ENCODE data around the gene ADGRD1.
"Not testable (repeated sequence)": the region's sequence is repeated elsewhere in the genome, so short reads cannot be mapped to it uniquely, and the experiment has no call there.

ADGRD1 gene

GRCh38 chr12:131113568-131114270 is 160.0 kb downstream of the ADGRD1 start:
- DNase-seq (ENCODE audit: low read depth in 4 of 4, low spot score in 1 of 4): no peak

- DNase-seq (ENCODE audit: low read depth in 4 of 4, low spot score in 1 of 4): no peak
Observed at GRCh38 chr12:131114271-131114670, 160.6 kb downstream of the ADGRD1 start.

DNA sequence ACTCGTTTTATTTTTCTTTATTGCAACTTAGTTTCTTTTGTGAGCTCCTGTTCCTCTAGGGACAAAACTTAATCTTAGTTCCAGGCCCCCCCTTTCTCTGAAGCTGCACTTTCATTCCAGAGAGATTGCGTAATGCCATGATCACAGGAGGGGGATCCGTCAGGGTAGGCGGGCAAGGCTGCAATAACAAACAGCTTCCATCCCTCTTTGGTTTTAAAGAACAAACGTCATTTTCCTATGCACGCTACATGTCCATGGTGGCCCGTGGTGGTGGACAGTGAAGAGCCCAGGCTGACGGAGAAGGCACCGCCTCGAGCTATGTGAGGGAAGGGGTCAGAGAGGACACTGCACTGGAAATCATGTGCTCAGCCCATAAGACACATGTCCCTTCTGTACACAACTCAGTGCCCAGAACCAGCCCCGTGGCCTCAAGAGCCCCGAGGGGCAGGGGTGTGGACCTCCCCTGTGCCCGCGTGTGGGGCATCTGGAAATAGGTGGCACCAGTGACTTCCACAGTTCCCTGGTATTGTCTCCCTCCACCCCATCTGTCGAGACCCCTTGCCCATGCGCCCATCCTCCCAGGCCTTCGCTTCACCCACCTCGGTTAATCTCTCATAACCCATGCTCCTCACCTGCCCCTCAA is 161.4 kb downstream of the ADGRD1 start:
- no peak for DNase-seq (ENCODE audit: low read depth in 4 of 4, low spot score in 1 of 4)

GRCh38 chr12:131115766-131116467 is 162.2 kb downstream of the ADGRD1 start:
- no peak for DNase-seq (ENCODE audit: low read depth in 4 of 4, low spot score in 1 of 4)

- DNase-seq (ENCODE audit: low read depth in 4 of 4, low spot score in 1 of 4): no peak
Observed at GRCh38 chr12:131116468-131117117, 162.9 kb downstream of the ADGRD1 start.

GRCh38 chr12:131117438-131118245 is 163.9 kb downstream of the ADGRD1 start:
- DNase-seq (ENCODE audit: low read depth in 4 of 4, low spot score in 1 of 4): no peak

- DNase-seq (ENCODE audit: low read depth in 4 of 4, low spot score in 1 of 4): no peak
Observed at GRCh38 chr12:131118371-131118770, 164.7 kb downstream of the ADGRD1 start.

DNA sequence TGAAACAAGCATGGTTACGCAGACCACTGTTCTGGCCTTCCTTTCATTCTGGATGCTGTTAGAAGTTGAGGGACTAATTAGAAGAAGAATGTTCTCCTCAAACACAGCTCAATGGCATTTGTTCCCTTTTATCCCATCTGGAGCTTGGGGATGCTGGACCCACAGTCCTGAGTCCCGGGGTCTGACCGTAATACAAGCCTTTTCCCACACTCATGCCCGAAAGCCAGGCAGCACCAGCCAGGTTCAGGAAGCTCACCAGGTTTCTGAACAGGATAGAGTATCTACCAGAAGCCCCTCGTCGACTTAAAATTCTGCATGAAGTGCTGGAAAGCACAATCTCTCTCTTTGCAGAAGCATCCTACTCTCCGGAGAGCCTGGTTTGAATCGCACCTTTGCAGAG is 165.6 kb downstream of the ADGRD1 start:
- not testable (repeated sequence) for DNase-seq (ENCODE audit: low read depth in 4 of 4, low spot score in 1 of 4)

DNA sequence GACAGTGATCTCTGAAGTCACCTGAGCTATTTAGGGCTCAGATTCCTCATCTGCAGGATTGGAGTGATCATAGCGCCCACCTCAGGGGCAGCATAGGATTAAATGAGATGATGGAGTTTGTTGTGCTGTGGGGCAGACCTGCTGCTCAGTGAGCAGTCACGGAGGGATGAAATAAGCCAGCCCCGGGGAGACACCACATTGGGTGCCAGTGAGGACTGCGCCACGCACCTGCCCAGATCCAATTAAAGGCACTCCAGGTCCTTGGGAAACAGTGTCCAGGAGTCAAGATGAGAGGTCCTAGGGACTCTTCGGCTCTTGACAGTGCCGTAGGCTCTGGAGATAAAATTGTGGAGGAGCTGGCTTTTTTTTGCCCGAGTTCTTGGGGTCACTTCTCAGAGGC is 166.2 kb downstream of the ADGRD1 start:
- DNase-seq (ENCODE audit: low read depth in 4 of 4, low spot score in 1 of 4): no peak

GRCh38 chr12:131120831-131121271 is 167.1 kb downstream of the ADGRD1 start:
- no peak for DNase-seq (ENCODE audit: low read depth in 4 of 4, low spot score in 1 of 4)

- DNase-seq (ENCODE audit: low read depth in 4 of 4, low spot score in 1 of 4): no peak
Observed at GRCh38 chr12:131121705-131122405, 168.1 kb downstream of the ADGRD1 start.

GRCh38 chr12:131122631-131123030 is 168.9 kb downstream of the ADGRD1 start:
- DNase-seq (ENCODE audit: low read depth in 4 of 4, low spot score in 1 of 4): no peak

DNA sequence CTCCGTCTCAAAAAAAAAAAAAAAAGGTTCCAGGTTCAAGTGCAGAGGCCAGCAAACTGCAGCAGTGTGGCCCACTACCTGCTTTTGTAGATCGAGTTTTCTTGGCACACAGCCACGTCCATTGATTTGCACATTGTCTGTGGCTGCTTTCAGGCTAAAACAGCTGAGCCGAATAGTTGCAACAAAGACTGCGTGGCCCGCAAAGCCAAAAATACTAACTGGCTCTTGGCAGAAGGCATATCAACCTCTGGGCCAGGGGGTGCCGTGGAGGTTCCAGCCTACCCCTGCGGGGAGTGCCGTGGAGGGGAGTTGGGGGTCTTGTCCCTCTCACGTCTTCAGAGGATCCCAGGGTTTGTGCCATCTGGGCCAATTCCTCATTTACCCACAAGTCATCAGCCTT is 170.1 kb downstream of the ADGRD1 start:
- no peak for DNase-seq (ENCODE audit: low read depth in 4 of 4, low spot score in 1 of 4)

- no peak for DNase-seq (ENCODE audit: low read depth in 4 of 4, low spot score in 1 of 4)
Observed at GRCh38 chr12:131124487-131125280, 171.0 kb downstream of the ADGRD1 start.

GRCh38 chr12:131126662-131127173 is 173.0 kb downstream of the ADGRD1 start:
- no peak for DNase-seq (ENCODE audit: low read depth in 4 of 4, low spot score in 1 of 4)

- no peak for DNase-seq (ENCODE audit: low read depth in 4 of 4, low spot score in 1 of 4)
Observed at GRCh38 chr12:131128556-131128955, 174.8 kb downstream of the ADGRD1 start.

DNA sequence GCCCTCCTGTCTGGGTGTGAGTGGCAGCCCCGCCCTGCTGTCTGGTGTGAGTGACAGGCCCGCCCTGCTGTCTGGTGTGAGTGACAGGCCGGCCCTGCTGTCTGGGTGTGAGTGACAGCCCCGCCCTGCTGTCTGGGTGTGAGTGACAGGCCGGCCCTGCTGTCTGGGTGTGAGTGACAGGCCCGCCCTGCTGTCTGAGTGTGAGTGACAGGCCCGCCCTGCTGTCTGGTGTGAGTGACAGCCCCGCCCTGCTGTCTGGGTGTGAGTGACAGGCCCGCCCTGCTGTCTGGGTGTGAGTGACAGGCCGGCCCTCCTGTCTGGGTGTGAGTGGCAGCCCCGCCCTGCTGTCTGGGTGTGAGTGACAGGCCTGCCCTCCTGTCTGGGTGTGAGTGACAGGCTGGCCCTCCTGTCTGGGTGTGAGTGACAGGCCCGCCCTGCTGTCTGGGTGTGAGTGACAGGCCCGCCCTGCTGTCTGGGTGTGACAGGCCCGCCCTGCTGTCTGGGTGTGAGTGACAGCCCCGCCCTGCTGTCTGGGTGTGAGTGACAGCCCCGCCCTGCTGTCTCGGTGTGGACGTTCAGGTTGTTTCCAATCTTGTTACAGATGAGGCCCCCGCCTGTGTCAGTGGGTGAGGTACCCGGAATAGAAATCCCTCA is 175.4 kb downstream of the ADGRD1 start:
- not testable (repeated sequence) for DNase-seq (ENCODE audit: low read depth in 4 of 4, low spot score in 1 of 4)

- DNase-seq (ENCODE audit: low read depth in 4 of 4, low spot score in 1 of 4): no peak
Observed at GRCh38 chr12:131129839-131130238, 176.1 kb downstream of the ADGRD1 start.
